ENCODE measurements around the gene AGMO.

AGMO gene

GRCh38 chr7:15417341-15417988 lies 144.3 kb downstream of the AGMO start:
- H3K79me2 ChIP-seq, result no peaks in the 10 kb centered on the region
- TF ChIP-seq, protein P1, sequence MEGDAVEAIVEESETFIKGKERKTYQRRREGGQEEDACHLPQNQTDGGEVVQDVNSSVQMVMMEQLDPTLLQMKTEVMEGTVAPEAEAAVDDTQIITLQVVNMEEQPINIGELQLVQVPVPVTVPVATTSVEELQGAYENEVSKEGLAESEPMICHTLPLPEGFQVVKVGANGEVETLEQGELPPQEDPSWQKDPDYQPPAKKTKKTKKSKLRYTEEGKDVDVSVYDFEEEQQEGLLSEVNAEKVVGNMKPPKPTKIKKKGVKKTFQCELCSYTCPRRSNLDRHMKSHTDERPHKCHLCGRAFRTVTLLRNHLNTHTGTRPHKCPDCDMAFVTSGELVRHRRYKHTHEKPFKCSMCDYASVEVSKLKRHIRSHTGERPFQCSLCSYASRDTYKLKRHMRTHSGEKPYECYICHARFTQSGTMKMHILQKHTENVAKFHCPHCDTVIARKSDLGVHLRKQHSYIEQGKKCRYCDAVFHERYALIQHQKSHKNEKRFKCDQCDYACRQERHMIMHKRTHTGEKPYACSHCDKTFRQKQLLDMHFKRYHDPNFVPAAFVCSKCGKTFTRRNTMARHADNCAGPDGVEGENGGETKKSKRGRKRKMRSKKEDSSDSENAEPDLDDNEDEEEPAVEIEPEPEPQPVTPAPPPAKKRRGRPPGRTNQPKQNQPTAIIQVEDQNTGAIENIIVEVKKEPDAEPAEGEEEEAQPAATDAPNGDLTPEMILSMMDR (IDR thresholded peaks at IDR 0.05), result no peak
- no peaks in the 10 kb centered on the region for H3K27me3 ChIP-seq (ENCODE audit: control insufficient read depth, insufficient read depth, low read length)
- H3K4me2 ChIP-seq (ENCODE audit: low read length), result no peak overlapping the region
- no peaks in the 10 kb centered on the region for H3K9me3 ChIP-seq (ENCODE audit: control insufficient read depth, low read length)
- H3K9ac ChIP-seq, result no peak overlapping the region
- no peak overlapping the region for H2AFZ ChIP-seq
- H3K4me1 ChIP-seq, result no peaks in the 10 kb centered on the region
- H3K27ac ChIP-seq, result no peak overlapping the region
- H3K4me3 ChIP-seq (ENCODE audit: low read depth, low read length), result no peak overlapping the region
- no peaks in the 10 kb centered on the region for H3K36me3 ChIP-seq (ENCODE audit: control insufficient read depth, insufficient read depth, low read length)

DNA sequence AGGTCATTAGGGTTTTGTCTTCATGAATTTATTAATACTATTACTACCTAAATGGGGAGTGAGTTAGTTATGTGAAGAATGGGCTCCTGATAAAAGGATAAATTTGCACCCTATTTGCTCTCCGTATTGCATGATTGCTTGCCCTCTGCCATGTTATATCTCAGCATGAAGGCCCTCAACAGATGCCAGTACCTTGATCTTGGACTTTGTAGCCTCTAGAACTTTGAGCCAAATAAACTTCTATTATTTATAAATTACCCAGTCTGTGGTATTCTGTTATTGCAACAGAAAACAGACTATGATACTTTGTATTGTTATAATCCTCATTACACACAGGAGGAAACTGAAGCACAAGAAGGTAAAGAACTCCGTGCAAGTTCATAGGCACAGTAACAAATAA lies 150.8 kb downstream of the AGMO start:
- TF ChIP-seq, protein P1 (IDR thresholded peaks at IDR 0.05), result no peak
- Histone ChIP-seq H2AFZ (no peak overlapping the region), H3K36me3 (ENCODE audit: control insufficient read depth, insufficient read depth, low read length) (no peaks in the 10 kb centered on the region), H3K4me3 (ENCODE audit: low read depth, low read length) (no peak overlapping the region), H3K9me3 (ENCODE audit: control insufficient read depth, low read length) (no peaks in the 10 kb centered on the region), H3K4me1 (no peaks in the 10 kb centered on the region), H3K79me2 (no peaks in the 10 kb centered on the region), H3K27me3 (ENCODE audit: control insufficient read depth, insufficient read depth, low read length) (no peaks in the 10 kb centered on the region), H3K9ac (no peak overlapping the region), H3K27ac (no peak overlapping the region), H3K4me2 (ENCODE audit: low read length) (no peak overlapping the region)

- no peak overlapping the region for H3K27ac ChIP-seq
- H3K79me2 ChIP-seq, result no peaks in the 10 kb centered on the region
- TF ChIP-seq, protein P1 (IDR thresholded peaks at IDR 0.05), result no peak
- H3K4me3 ChIP-seq (ENCODE audit: low read depth, low read length), result no peak overlapping the region
- no peak overlapping the region for H3K4me2 ChIP-seq (ENCODE audit: low read length)
- no peak overlapping the region for H3K9ac ChIP-seq
- H3K9me3 ChIP-seq (ENCODE audit: control insufficient read depth, low read length), result no peaks in the 10 kb centered on the region
- no peaks in the 10 kb centered on the region for H3K36me3 ChIP-seq (ENCODE audit: control insufficient read depth, insufficient read depth, low read length)
- H3K4me1 ChIP-seq, result no peaks in the 10 kb centered on the region
- H2AFZ ChIP-seq, result no peak overlapping the region
- no peaks in the 10 kb centered on the region for H3K27me3 ChIP-seq (ENCODE audit: control insufficient read depth, insufficient read depth, low read length)
Measured at GRCh38 chr7:15407910-15408309, 153.9 kb downstream of the AGMO start.

GRCh38 chr7:15403751-15404150 lies 158.1 kb downstream of the AGMO start:
- Histone ChIP-seq H3K4me2 (ENCODE audit: low read length) (no peak overlapping the region), H3K9me3 (ENCODE audit: control insufficient read depth, low read length) (no peaks in the 10 kb centered on the region), H3K27ac (no peak overlapping the region), H3K27me3 (ENCODE audit: control insufficient read depth, insufficient read depth, low read length) (no peaks in the 10 kb centered on the region), H2AFZ (no peak overlapping the region), H3K79me2 (no peaks in the 10 kb centered on the region), H3K4me3 (ENCODE audit: low read depth, low read length) (no peak overlapping the region), H3K9ac (no peak overlapping the region), H3K36me3 (ENCODE audit: control insufficient read depth, insufficient read depth, low read length) (no peaks in the 10 kb centered on the region), H3K4me1 (no peaks in the 10 kb centered on the region)
- TF ChIP-seq, protein P1 (IDR thresholded peaks at IDR 0.05), result no peak

DNA sequence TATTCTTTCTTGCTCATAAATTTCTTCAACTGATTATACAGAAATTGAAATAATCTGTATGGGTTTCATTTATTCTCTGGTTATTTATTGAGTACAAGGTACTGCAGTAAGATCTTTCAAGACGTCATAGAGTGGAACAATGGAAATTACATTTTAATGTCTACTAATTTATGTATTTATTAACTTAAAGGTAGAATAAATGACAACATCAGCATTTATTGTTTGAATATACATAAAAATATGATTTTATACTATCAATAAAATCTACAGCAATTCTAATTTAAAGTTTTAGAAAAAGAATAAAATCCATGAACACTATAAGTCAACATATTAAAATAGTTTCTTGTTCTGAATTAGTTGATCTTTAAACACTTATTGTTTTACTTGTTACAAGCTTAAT lies 158.5 kb downstream of the AGMO start:
- Histone ChIP-seq H3K27me3 (ENCODE audit: control insufficient read depth, insufficient read depth, low read length) (no peaks in the 10 kb centered on the region), H3K36me3 (ENCODE audit: control insufficient read depth, insufficient read depth, low read length) (no peaks in the 10 kb centered on the region)

More for the DNA sequence above, 158.5 kb downstream of the AGMO start:
- H3K4me3 ChIP-seq (ENCODE audit: low read depth, low read length), result no peak overlapping the region
- H3K27ac ChIP-seq, result no peak overlapping the region
- H3K79me2 ChIP-seq, result no peaks in the 10 kb centered on the region
- no peak overlapping the region for H2AFZ ChIP-seq
- H3K9ac ChIP-seq, result no peak overlapping the region
- no peaks in the 10 kb centered on the region for H3K4me1 ChIP-seq
- TF ChIP-seq, protein P1 (IDR thresholded peaks at IDR 0.05), result no peak
- H3K4me2 ChIP-seq (ENCODE audit: low read length), result no peak overlapping the region
- H3K9me3 ChIP-seq (ENCODE audit: control insufficient read depth, low read length), result no peaks in the 10 kb centered on the region

All from parathyroid adenoma (tissue), 2 donors.